CD4-positive, alpha-beta memory T cell (primary cell): ENCODE measurements around the gene PDILT. TPM values are rescaled to one million over a fixed set of nuclear protein-coding genes. Genes with fewer than 3 reads are reported as not detected.

Source experiments
- CTCF ChIA-PET: fragments of 350-600 bp; sonication (Branson Sonifier 250); formaldehyde crosslinking; loops from one replicate; lab custom pipeline; 2021; ENCODE audit warnings: inconsistent platforms; ENCODE audit not compliant: partially characterized antibody; lab: Charles Lee
- POLR2A ChIA-PET: fragments of 350-600 bp; sonication (Branson Sonifier 250); formaldehyde crosslinking; loops from one replicate; lab custom pipeline; 2021; ENCODE audit not compliant: partially characterized antibody; lab: Charles Lee
- DNase-seq, 5 donors: peaks; one replicate each; pipeline versions ENCODE4 v3.0.0 to v3.0.0-alpha.2; 2020 to 2022; ENCODE audit warnings: mixed read lengths in 1 of 5
- H3K27ac ChIP-seq: one replicate; pipeline ENCODE4 v1.7.0; 2013; ENCODE audit warnings: low read depth, low read length
- H3K27me3 ChIP-seq: 2 replicates; pipeline ENCODE4 v1.7.0; 2013; ENCODE audit warnings: mild to moderate bottlenecking, low read length, moderate library complexity; ENCODE audit not compliant: insufficient read depth
- H3K36me3 ChIP-seq: 2 replicates; pipeline ENCODE4 v1.7.0; 2013; ENCODE audit warnings: mild to moderate bottlenecking, low read length, moderate library complexity; ENCODE audit not compliant: insufficient read depth
- H3K4me1 ChIP-seq: 2 replicates; pipeline ENCODE4 v1.7.0; 2013; ENCODE audit warnings: mild to moderate bottlenecking, low read length, moderate library complexity; ENCODE audit not compliant: insufficient read depth
- H3K4me3 ChIP-seq, 2 donors: one replicate each; pipeline ENCODE4 v1.7.0; 2013; ENCODE audit warnings: low read length in 2 of 2, mild to moderate bottlenecking in 1 of 2
- H3K9me3 ChIP-seq, 2 donors: one replicate each; pipeline ENCODE4 v1.7.0; 2013; ENCODE audit warnings: low read length in 2 of 2, control low read depth in 1 of 2; ENCODE audit not compliant: control insufficient read depth in 1 of 2
- H3K27ac Mint-ChIP-seq, 7 donors: one replicate each; pipeline ENCODE4 v1.8.0; 2020 to 2021; ENCODE audit warnings: mixed read lengths in 7 of 7, mild to moderate bottlenecking in 6 of 7, inconsistent platforms in 3 of 7, moderate library complexity in 3 of 7
- H3K27me3 Mint-ChIP-seq, 2 donors: one replicate each; pipeline ENCODE4 v1.8.0; 2020 to 2021; ENCODE audit warnings: mixed read lengths in 2 of 2
- H3K36me3 Mint-ChIP-seq, 2 donors: one replicate each; pipeline ENCODE4 v1.8.0; 2020 to 2021; ENCODE audit warnings: mixed read lengths in 2 of 2, inconsistent platforms in 1 of 2, mild to moderate bottlenecking in 1 of 2
- H3K4me1 Mint-ChIP-seq, 4 donors: one replicate each; pipeline ENCODE4 v1.8.0; 2020 to 2021; ENCODE audit warnings: mixed read lengths in 4 of 4, mild to moderate bottlenecking in 1 of 4
- H3K4me3 Mint-ChIP-seq, 8 donors: one replicate each; pipeline ENCODE4 v1.8.0; 2020 to 2021; ENCODE audit warnings: mixed read lengths in 8 of 8, mild to moderate bottlenecking in 7 of 8, moderate library complexity in 6 of 8, inconsistent platforms in 3 of 8
- H3K9me3 Mint-ChIP-seq, 8 donors: one replicate each; pipeline ENCODE4 v1.8.0; 2020 to 2021; ENCODE audit warnings: mixed read lengths in 8 of 8, mild to moderate bottlenecking in 5 of 8, inconsistent platforms in 3 of 8, moderate library complexity in 1 of 8
- intact Hi-C: fragments of 100-400 bp; cut with micrococcal nuclease; formaldehyde crosslinking; loops from one replicate; pipeline ENCODE4 v1.15.1; 2023
- polyA plus RNA-seq, 2 donors: library from polyadenylated mRNA; unstranded; fragments of 300-500 nt; fragmentation: Illumina TruSeq; gene quantifications; one replicate each; pipeline ENCODE4 v1.2.3, GENCODE V29; 2021
- total RNA-seq, 2 experiments: library from RNA; stranded (reverse); gene quantifications; one replicate each; pipeline ENCODE4 v1.2.3, GENCODE V29; 2021

The PDILT gene
- total and polyA plus RNA-seq, 4 experiments from 2014 or later = not detected

GRCh38 chr16:20359997-20360396 is 44.5 kb downstream of the PDILT start:
- DNase-seq = no peak
- Mint-ChIP-seq H3K9me3 (peaks cover 0 to 4% (median 0%) of the 10 kb centered on the region in 8 donors), H3K4me3 (no peak overlapping the region), H3K27ac (no peak overlapping the region), H3K27me3 (peaks cover 3 to 10% of the 10 kb centered on the region in 2 donors), H3K4me1 (no peaks in the 10 kb centered on the region), H3K36me3 (no peaks in the 10 kb centered on the region)
- Histone ChIP-seq H3K9me3 (no peaks in the 10 kb centered on the region), H3K4me1 (no peaks in the 10 kb centered on the region), H3K27ac (no peak overlapping the region), H3K4me3 (no peak overlapping the region), H3K36me3 (no peaks in the 10 kb centered on the region), H3K27me3 (no peaks in the 10 kb centered on the region)
- ChIA-PET POLR2A (no interaction called here), CTCF (no interaction called here)
- intact Hi-C loops = no loop called here

- CTCF ChIA-PET = interaction anchor here (0.5 kb wide), 1 partner anchor 194 kb away, joined by 4 read pairs; no protein-coding TSS in a partner anchor
- peaks cover 0 to 4% (median 0%) of the 10 kb centered on the region in 8 donors for H3K9me3 Mint-ChIP-seq
- POLR2A ChIA-PET = no interaction called here
These were observed 49.3 kb downstream of the PDILT start for GRCh38 chr16:20355114-20355782.

GRCh38 chr16:20353379-20353778 is 51.2 kb downstream of the PDILT start:
- DNase-seq = no peak
- no peaks in the 10 kb centered on the region for H3K9me3 ChIP-seq
- H3K27me3 ChIP-seq = no peaks in the 10 kb centered on the region
- peaks cover 0 to 4% (median 0%) of the 10 kb centered on the region in 8 donors for H3K9me3 Mint-ChIP-seq
- peaks cover 2 to 6% of the 10 kb centered on the region in 2 donors for H3K27me3 Mint-ChIP-seq
- no peaks in the 10 kb centered on the region for H3K36me3 Mint-ChIP-seq
- no peaks in the 10 kb centered on the region for H3K4me1 ChIP-seq
- no peak overlapping the region for H3K4me3 ChIP-seq
- POLR2A ChIA-PET = no interaction called here
- H3K27ac Mint-ChIP-seq = no peak overlapping the region
- CTCF ChIA-PET = no interaction called here
- H3K4me1 Mint-ChIP-seq = no peaks in the 10 kb centered on the region
- no peak overlapping the region for H3K4me3 Mint-ChIP-seq
- intact Hi-C loops = no loop called here
- no peaks in the 10 kb centered on the region for H3K36me3 ChIP-seq
- H3K27ac ChIP-seq = no peak overlapping the region

More at GRCh38 chr16:20355114-20355782, 49.3 kb downstream of the PDILT start:
- Mint-ChIP-seq H3K36me3 (no peaks in the 10 kb centered on the region), H3K4me1 (no peaks in the 10 kb centered on the region), H3K27me3 (peaks cover 2 to 8% of the 10 kb centered on the region in 2 donors), H3K4me3 (no peak overlapping the region), H3K27ac (no peak overlapping the region)
- Histone ChIP-seq H3K4me3 (no peak overlapping the region), H3K27me3 (no peaks in the 10 kb centered on the region), H3K4me1 (no peaks in the 10 kb centered on the region), H3K27ac (no peak overlapping the region), H3K9me3 (no peaks in the 10 kb centered on the region), H3K36me3 (no peaks in the 10 kb centered on the region)
- no peak for DNase-seq
- intact Hi-C loops = no loop called here

- H3K4me1 Mint-ChIP-seq = no peaks in the 10 kb centered on the region
- H3K4me3 Mint-ChIP-seq = no peak within 1 kb of the TSS
- H3K27me3 Mint-ChIP-seq = peaks cover 2 to 6% of the 10 kb centered on the region in 2 donors
- H3K36me3 Mint-ChIP-seq = no peaks in the 10 kb centered on the region
- Histone ChIP-seq H3K4me1 (no peaks in the 10 kb centered on the region), H3K4me3 (no peak within 1 kb of the TSS), H3K9me3 (no peaks in the 10 kb centered on the region), H3K27ac (no peak within 1 kb of the TSS), H3K27me3 (no peaks in the 10 kb centered on the region), H3K36me3 (no peaks in the 10 kb centered on the region)
- no peak for DNase-seq
- ChIA-PET POLR2A (no interaction called here), CTCF (no interaction called here)
- intact Hi-C loops = no loop called here
- H3K9me3 Mint-ChIP-seq = peaks cover 0 to 3% (median 0%) of the 10 kb centered on the region in 8 donors
- H3K27ac Mint-ChIP-seq = no peak within 1 kb of the TSS
These were observed 51.9 kb downstream of the PDILT start, which contains the start of gene UMOD for GRCh38 chr16:20352615-20353014. Gene UMOD (minus strand): TSS chr16:20352715. CDS start chr16:20350737, 1,978 bp downstream.

- Histone ChIP-seq H3K4me1 (no peaks in the 10 kb centered on the region), H3K36me3 (no peaks in the 10 kb centered on the region), H3K27ac (no peak overlapping the region), H3K27me3 (no peaks in the 10 kb centered on the region), H3K9me3 (no peaks in the 10 kb centered on the region), H3K4me3 (no peak overlapping the region)
- POLR2A ChIA-PET = no interaction called here
- Mint-ChIP-seq H3K4me3 (no peak overlapping the region), H3K27me3 (no peaks in the 10 kb centered on the region), H3K27ac (no peak overlapping the region), H3K36me3 (no peaks in the 10 kb centered on the region), H3K9me3 (peaks cover 0 to 1% (median 0%) of the 10 kb centered on the region in 8 donors), H3K4me1 (no peaks in the 10 kb centered on the region)
- CTCF ChIA-PET = no interaction called here
- intact Hi-C loops = no loop called here
- no peak for DNase-seq
These were observed 54.9 kb downstream of the PDILT start for GRCh38 chr16:20349615-20350014.

- Histone ChIP-seq H3K27me3 (no peaks in the 10 kb centered on the region), H3K9me3 (no peaks in the 10 kb centered on the region), H3K4me1 (no peaks in the 10 kb centered on the region), H3K36me3 (no peaks in the 10 kb centered on the region), H3K4me3 (no peak overlapping the region), H3K27ac (no peak overlapping the region)
- no peak overlapping the region for H3K27ac Mint-ChIP-seq
- POLR2A ChIA-PET = no interaction called here
- H3K9me3 Mint-ChIP-seq = no peaks in the 10 kb centered on the region
- intact Hi-C loops = no loop called here
- no peaks in the 10 kb centered on the region for H3K36me3 Mint-ChIP-seq
- H3K4me1 Mint-ChIP-seq = no peaks in the 10 kb centered on the region
- H3K27me3 Mint-ChIP-seq = no peaks in the 10 kb centered on the region
- no peak for DNase-seq
- CTCF ChIA-PET = no interaction called here
- no peak overlapping the region for H3K4me3 Mint-ChIP-seq
These were observed 56.0 kb downstream of the PDILT start for GRCh38 chr16:20348365-20349185.

GRCh38 chr16:20347666-20348364 is 56.7 kb downstream of the PDILT start:
- Mint-ChIP-seq H3K4me1 (no peaks in the 10 kb centered on the region), H3K27me3 (no peaks in the 10 kb centered on the region), H3K4me3 (no peak overlapping the region), H3K27ac (no peak overlapping the region), H3K9me3 (no peaks in the 10 kb centered on the region), H3K36me3 (no peaks in the 10 kb centered on the region)
- H3K27me3 ChIP-seq = no peaks in the 10 kb centered on the region
- H3K4me1 ChIP-seq = no peaks in the 10 kb centered on the region
- H3K27ac ChIP-seq = no peak overlapping the region
- intact Hi-C loops = no loop called here
- H3K36me3 ChIP-seq = no peaks in the 10 kb centered on the region
- no peak for DNase-seq
- ChIA-PET POLR2A (no interaction called here), CTCF (no interaction called here)
- H3K9me3 ChIP-seq = no peaks in the 10 kb centered on the region
- no peak overlapping the region for H3K4me3 ChIP-seq
